ENCODE data around the gene GLRX3. TPM values are rescaled to one million over a fixed set of nuclear protein-coding genes. Genes with fewer than 3 reads are reported as not detected.
A peak's percentile ranks its signal among the peaks of the same experiment; 100 is the strongest.

Gene GLRX3
- polyA plus RNA-seq, 1 donor from 2014 or later, result 118 TPM

DNA sequence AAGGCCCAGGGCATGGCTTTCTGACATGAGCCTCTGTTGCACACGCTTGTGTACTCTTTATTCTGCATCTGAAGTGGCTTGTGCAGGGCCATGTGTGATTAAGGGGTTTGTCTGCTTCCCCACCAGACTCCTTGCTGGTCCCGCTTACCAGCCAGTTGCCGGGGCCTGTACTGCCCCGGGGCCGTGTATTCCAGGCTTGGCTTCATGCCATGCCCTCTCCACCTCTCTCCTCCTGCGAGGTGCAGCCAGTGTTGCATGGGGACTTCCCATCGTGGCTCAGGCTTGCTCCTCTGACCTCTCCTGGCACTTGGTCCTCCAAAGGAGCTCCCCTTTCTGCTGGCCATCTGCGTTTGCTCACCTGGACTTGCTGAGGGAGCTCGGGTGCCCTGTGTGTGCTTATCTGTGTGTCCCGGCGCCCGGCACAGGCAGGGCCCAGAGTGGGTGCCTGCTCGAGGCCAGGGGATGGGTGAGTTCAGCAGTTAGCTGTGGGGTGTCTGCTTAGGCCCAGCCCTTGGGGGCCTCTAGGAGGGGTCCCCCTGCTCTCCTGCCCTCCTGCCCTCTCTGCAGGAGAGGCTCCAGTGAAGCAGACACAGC is 14.6 kb upstream of the GLRX3 start:
- Histone ChIP-seq H3F3A (ENCODE audit: insufficient read depth, low read length, poor library complexity, severe bottlenecking) (no peaks in the 10 kb centered on the region), H3K27ac (ENCODE audit: low read length) (no peak overlapping the region), H3K27me3 (ENCODE audit: insufficient read depth, low read depth, low read length) (no peaks in the 10 kb centered on the region), H3K9me3 (ENCODE audit: low read length) (no peaks in the 10 kb centered on the region), H3K36me3 (ENCODE audit: insufficient read depth, low read length) (no peaks in the 10 kb centered on the region), H3K4me2 (ENCODE audit: low read length) (no peak overlapping the region), H3K9ac (ENCODE audit: low read length) (no peak overlapping the region), H3K79me2 (replicated peaks; ENCODE audit: insufficient read depth, low read length) (no peaks in the 10 kb centered on the region), H2AFZ (ENCODE audit: low read depth, low read length) (no peak overlapping the region), H3K4me3 (ENCODE audit: low read length) (no peak overlapping the region), H3K9me2 (ENCODE audit: insufficient read depth, low read length) (no peaks in the 10 kb centered on the region), H4K20me1 (ENCODE audit: insufficient read depth) (no peaks in the 10 kb centered on the region)
- TF ChIP-seq SMC3 (conservative IDR thresholded peaks at IDR 0.05; ENCODE audit: poor library complexity), result no peak
- TF ChIP-seq, protein P1, sequence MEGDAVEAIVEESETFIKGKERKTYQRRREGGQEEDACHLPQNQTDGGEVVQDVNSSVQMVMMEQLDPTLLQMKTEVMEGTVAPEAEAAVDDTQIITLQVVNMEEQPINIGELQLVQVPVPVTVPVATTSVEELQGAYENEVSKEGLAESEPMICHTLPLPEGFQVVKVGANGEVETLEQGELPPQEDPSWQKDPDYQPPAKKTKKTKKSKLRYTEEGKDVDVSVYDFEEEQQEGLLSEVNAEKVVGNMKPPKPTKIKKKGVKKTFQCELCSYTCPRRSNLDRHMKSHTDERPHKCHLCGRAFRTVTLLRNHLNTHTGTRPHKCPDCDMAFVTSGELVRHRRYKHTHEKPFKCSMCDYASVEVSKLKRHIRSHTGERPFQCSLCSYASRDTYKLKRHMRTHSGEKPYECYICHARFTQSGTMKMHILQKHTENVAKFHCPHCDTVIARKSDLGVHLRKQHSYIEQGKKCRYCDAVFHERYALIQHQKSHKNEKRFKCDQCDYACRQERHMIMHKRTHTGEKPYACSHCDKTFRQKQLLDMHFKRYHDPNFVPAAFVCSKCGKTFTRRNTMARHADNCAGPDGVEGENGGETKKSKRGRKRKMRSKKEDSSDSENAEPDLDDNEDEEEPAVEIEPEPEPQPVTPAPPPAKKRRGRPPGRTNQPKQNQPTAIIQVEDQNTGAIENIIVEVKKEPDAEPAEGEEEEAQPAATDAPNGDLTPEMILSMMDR (IDR thresholded peaks at IDR 0.05; ENCODE audit: poor library complexity, severe bottlenecking), result no peak
- no peak for TF ChIP-seq MXI1 (conservative IDR thresholded peaks at IDR 0.05; ENCODE audit: poor library complexity, severe bottlenecking)
- TF ChIP-seq POLR2AphosphoS5 (IDR thresholded peaks at IDR 0.05), result no peak
- no peak for TF ChIP-seq REST (IDR thresholded peaks at IDR 0.05; ENCODE audit: borderline replicate concordance)
- TF ChIP-seq EP300 (conservative IDR thresholded peaks at IDR 0.05; ENCODE audit: poor library complexity, severe bottlenecking), result no peak
- TF ChIP-seq TAF1 (IDR thresholded peaks at IDR 0.05; ENCODE audit: low read depth), result no peak
- no peak for TF ChIP-seq EZH2 (IDR thresholded peaks at IDR 0.05; ENCODE audit: borderline replicate concordance, insufficient read depth, low read length, poor library complexity, severe bottlenecking)
- no peak for TF ChIP-seq RAD21 (conservative IDR thresholded peaks at IDR 0.05)

GRCh38 chr10:130127364-130128061 is 8.7 kb upstream of the GLRX3 start:
- no peak overlapping the region for H3K27ac ChIP-seq (ENCODE audit: low read length)
- peak overlapping the region; percentile 49 for H3K4me2 ChIP-seq (ENCODE audit: low read length)
- no peak overlapping the region for H3K4me3 ChIP-seq (ENCODE audit: low read length)
- H3F3A ChIP-seq (ENCODE audit: insufficient read depth, low read length, poor library complexity, severe bottlenecking), result no peaks in the 10 kb centered on the region
- no peaks in the 10 kb centered on the region for H3K9me3 ChIP-seq (ENCODE audit: low read length)
- no peaks in the 10 kb centered on the region for H3K79me2 ChIP-seq (replicated peaks; ENCODE audit: insufficient read depth, low read length)
- H4K20me1 ChIP-seq (ENCODE audit: insufficient read depth), result no peaks in the 10 kb centered on the region
- no peaks in the 10 kb centered on the region for H3K9me2 ChIP-seq (ENCODE audit: insufficient read depth, low read length)
- TF ChIP-seq RAD21 (conservative IDR thresholded peaks at IDR 0.05), result peak; percentile 83
- TF ChIP-seq SMC3 (conservative IDR thresholded peaks at IDR 0.05; ENCODE audit: poor library complexity), result peak; percentile 85
- no peak for TF ChIP-seq EZH2 (IDR thresholded peaks at IDR 0.05; ENCODE audit: borderline replicate concordance, insufficient read depth, low read length, poor library complexity, severe bottlenecking)
- no peak for TF ChIP-seq POLR2AphosphoS5 (IDR thresholded peaks at IDR 0.05)
- TF ChIP-seq MXI1 (conservative IDR thresholded peaks at IDR 0.05; ENCODE audit: poor library complexity, severe bottlenecking), result peak; percentile 84
- peak; percentile 23 for TF ChIP-seq EP300 (conservative IDR thresholded peaks at IDR 0.05; ENCODE audit: poor library complexity, severe bottlenecking)
- peak; percentile 19 for TF ChIP-seq REST (IDR thresholded peaks at IDR 0.05; ENCODE audit: borderline replicate concordance)
- TF ChIP-seq, protein P1 (IDR thresholded peaks at IDR 0.05; ENCODE audit: poor library complexity, severe bottlenecking), result peak; percentile 89
- no peak for TF ChIP-seq TAF1 (IDR thresholded peaks at IDR 0.05; ENCODE audit: low read depth)
- H3K27me3 ChIP-seq (ENCODE audit: insufficient read depth, low read depth, low read length), result no peaks in the 10 kb centered on the region
- H2AFZ ChIP-seq (ENCODE audit: low read depth, low read length), result peak overlapping the region; percentile 78
- H3K36me3 ChIP-seq (ENCODE audit: insufficient read depth, low read length), result no peaks in the 10 kb centered on the region
- peak overlapping the region; percentile 38 for H3K9ac ChIP-seq (ENCODE audit: low read length)

Data from neural cell (in vitro differentiated cells).